Peyer's patch (tissue), 4 donors: ENCODE measurements around the gene COL4A1.

ENCODE experiments used
- CTCF ChIP-seq, 6 experiments: fragments of 450-650 bp in 4 of 6; fragments of 200-600 bp in 2 of 6; sonication (generic) in 1 of 6; IDR thresholded peaks; one replicate each; pipeline ENCODE4 v1.5.1; 2017 to 2019; ENCODE audit warnings: antibody characterized with exemption in 6 of 6, mild to moderate bottlenecking in 3 of 6, moderate library complexity in 1 of 6
- POLR2A ChIP-seq, 2 donors: fragments of 450-650 bp; IDR thresholded peaks; one replicate each; pipeline ENCODE4 v1.5.1; 2017; ENCODE audit warnings: antibody characterized with exemption in 2 of 2, mild to moderate bottlenecking in 2 of 2, moderate library complexity in 2 of 2

GRCh38 chr13:110242615-110243014, 64.3 kb downstream of the COL4A1 start:
- TF ChIP-seq CTCF (IDR thresholded peaks at IDR 0.05) (no peak), POLR2A (IDR thresholded peaks at IDR 0.05) (no peak)
